ENCODE data around the gene IL17RC. TPM values are rescaled to one million over a fixed set of nuclear protein-coding genes. Genes with fewer than 3 reads are reported as not detected.

The IL17RC gene
- total and polyA plus RNA-seq, 2 donors (not counting 3 experiments of a cell fraction or from before 2014, with no cell fraction given) = 18.7 to 19.9 TPM

DNA sequence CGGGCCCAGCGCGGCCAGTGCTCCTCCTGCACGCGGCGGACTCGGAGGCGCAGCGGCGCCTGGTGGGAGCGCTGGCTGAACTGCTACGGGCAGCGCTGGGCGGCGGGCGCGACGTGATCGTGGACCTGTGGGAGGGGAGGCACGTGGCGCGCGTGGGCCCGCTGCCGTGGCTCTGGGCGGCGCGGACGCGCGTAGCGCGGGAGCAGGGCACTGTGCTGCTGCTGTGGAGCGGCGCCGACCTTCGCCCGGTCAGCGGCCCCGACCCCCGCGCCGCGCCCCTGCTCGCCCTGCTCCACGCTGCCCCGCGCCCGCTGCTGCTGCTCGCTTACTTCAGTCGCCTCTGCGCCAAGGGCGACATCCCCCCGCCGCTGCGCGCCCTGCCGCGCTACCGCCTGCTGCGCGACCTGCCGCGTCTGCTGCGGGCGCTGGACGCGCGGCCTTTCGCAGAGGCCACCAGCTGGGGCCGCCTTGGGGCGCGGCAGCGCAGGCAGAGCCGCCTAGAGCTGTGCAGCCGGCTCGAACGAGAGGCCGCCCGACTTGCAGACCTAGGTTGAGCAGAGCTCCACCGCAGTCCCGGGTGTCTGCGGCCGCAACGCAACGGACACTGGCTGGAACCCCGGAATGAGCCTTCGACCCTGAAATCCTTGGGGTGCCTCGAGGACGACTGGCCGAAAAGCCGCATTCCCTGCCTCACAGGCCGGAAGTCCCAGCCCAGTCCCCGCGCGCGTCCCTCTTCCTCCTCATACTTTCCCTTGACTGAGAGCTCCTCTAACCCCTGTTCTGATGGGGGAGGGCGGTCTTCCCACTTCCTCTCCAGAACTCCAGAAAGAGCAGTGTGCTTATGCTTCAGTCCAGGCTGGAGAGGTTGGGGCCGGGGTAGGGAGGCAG lies 1.4 kb upstream of the IL17RC start:
- intact Hi-C loops (cut with micrococcal nuclease) = loop anchor here (1.0 to 2.0 kb wide), 6 partner anchors 13 to 123 kb away; partner anchors contain the start of genes ARPC4, IL17RE, JAGN1 and RPUSD3

More for the DNA sequence above, 1.4 kb upstream of the IL17RC start:
- CTCF ChIA-PET = interaction anchor here (0.7 to 2.8 kb wide), 13 partner anchors 11 to 428 kb away, joined by 3 to 11 read pairs (median 4); partner anchors contain the start of genes CRELD1 and JAGN1
- no TSS peak for BruUV-seq (replicated peaks)
- H3K4me1 ChIP-seq (ENCODE audit: control insufficient read depth, extremely low read depth, insufficient read depth, low read length) = peaks cover 13% of the 10 kb centered on the region
- POLR2A ChIA-PET = interaction anchor here (0.7 to 1.2 kb wide), 2 partner anchors 18 to 31 kb away, joined by 3 to 5 read pairs; partner anchors contain the start of gene CRELD1
- peak overlapping the region in 2 of 3 experiments; percentile 29 to 39 for H3K4me3 ChIP-seq (replicated peaks in 1 of 3; ENCODE audit: insufficient read depth in 1 of 3, low read depth in 1 of 3, low read length in 3 of 3)
- no peaks in the 10 kb centered on the region for H3K79me2 ChIP-seq (ENCODE audit: control insufficient read depth, insufficient read depth, low read length)
- no peak overlapping the region for H3K27ac ChIP-seq (ENCODE audit: insufficient read depth, low read depth, low read length)
- no peaks in the 10 kb centered on the region for H3K27me3 ChIP-seq (ENCODE audit: control insufficient read depth in 2 of 2, insufficient read depth in 2 of 2, low read length in 2 of 2)
- FAIRE-seq = peak; percentile 73
- dilution Hi-C loops (cut with MboI; ENCODE audit: extremely low pct_ligation_motif_present, low sequenced_read_pairs) = no loop called here
- DNase-seq (ENCODE audit: low read depth, low spot score) = peak; percentile 50
- H2AFZ ChIP-seq (ENCODE audit: low read depth, low read length) = peak overlapping the region; percentile 80
- H4K20me1 ChIP-seq (replicated peaks; ENCODE audit: control insufficient read depth, extremely low read depth, insufficient read depth, low read length) = no peaks in the 10 kb centered on the region
- no peaks in the 10 kb centered on the region for H3K9me1 ChIP-seq (replicated peaks; ENCODE audit: control insufficient read depth, extremely low read depth, insufficient read depth, low read length)
- no peaks in the 10 kb centered on the region for H3K9me3 ChIP-seq (replicated peaks; ENCODE audit: control insufficient read depth, insufficient read depth, low read length)
- TF ChIP-seq JUN (IDR thresholded peaks at IDR 0.05; ENCODE audit: borderline replicate concordance, insufficient read depth, insufficient read length, low read depth) (no peak), POLR2AphosphoS5 (IDR thresholded peaks at IDR 0.05; ENCODE audit: insufficient read depth, low read depth, low read length) (peak; percentile 18), FOS (IDR thresholded peaks at IDR 0.05; ENCODE audit: borderline replicate concordance, insufficient read depth, low read length) (no peak), GATA2 (IDR thresholded peaks at IDR 0.05; ENCODE audit: insufficient read depth, insufficient read length, low read depth, low read length) (no peak), POLR2A (IDR thresholded peaks at IDR 0.05; ENCODE audit: low read depth, low read length) (peak; percentile 29), MYC (IDR thresholded peaks at IDR 0.05; ENCODE audit: low read depth, low read length) (no peak), EZH2 (IDR thresholded peaks at IDR 0.05; ENCODE audit: borderline replicate concordance, low read depth, low read length, severe bottlenecking) (no peak)
- TF ChIP-seq, protein P1, sequence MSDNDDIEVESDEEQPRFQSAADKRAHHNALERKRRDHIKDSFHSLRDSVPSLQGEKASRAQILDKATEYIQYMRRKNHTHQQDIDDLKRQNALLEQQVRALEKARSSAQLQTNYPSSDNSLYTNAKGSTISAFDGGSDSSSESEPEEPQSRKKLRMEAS (IDR thresholded peaks at IDR 0.05; ENCODE audit: insufficient read depth, insufficient read length) = no peak
- TF ChIP-seq, protein P2, sequence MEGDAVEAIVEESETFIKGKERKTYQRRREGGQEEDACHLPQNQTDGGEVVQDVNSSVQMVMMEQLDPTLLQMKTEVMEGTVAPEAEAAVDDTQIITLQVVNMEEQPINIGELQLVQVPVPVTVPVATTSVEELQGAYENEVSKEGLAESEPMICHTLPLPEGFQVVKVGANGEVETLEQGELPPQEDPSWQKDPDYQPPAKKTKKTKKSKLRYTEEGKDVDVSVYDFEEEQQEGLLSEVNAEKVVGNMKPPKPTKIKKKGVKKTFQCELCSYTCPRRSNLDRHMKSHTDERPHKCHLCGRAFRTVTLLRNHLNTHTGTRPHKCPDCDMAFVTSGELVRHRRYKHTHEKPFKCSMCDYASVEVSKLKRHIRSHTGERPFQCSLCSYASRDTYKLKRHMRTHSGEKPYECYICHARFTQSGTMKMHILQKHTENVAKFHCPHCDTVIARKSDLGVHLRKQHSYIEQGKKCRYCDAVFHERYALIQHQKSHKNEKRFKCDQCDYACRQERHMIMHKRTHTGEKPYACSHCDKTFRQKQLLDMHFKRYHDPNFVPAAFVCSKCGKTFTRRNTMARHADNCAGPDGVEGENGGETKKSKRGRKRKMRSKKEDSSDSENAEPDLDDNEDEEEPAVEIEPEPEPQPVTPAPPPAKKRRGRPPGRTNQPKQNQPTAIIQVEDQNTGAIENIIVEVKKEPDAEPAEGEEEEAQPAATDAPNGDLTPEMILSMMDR (IDR thresholded peaks at IDR 0.05; ENCODE audit: extremely low read depth in 1 of 2, insufficient read depth in 1 of 2, low read depth in 1 of 2, low read length in 2 of 2) = peak; percentile 32 to 57
- H3K36me3 ChIP-seq (ENCODE audit: control insufficient read depth in 2 of 2, extremely low read depth in 1 of 2, insufficient read depth in 2 of 2, low read length in 2 of 2) = no peaks in the 10 kb centered on the region
- H3K9ac ChIP-seq (replicated peaks; ENCODE audit: extremely low read depth, insufficient read depth, low read length) = peak overlapping the region; percentile 8
- peak overlapping the region; percentile 63 for H3K4me2 ChIP-seq (ENCODE audit: insufficient read depth, low read length)

Data from endothelial cell of umbilical vein (primary cell).